Upper lobe of right lung (tissue), 1 donor: ENCODE measurements around the gene MAP3K6. TPM values are rescaled to one million over a fixed set of nuclear protein-coding genes. Genes with fewer than 3 reads are reported as not detected.

Source experiments
- ATAC-seq: fragments of 200-7000 bp; cut with Tn5 transposase; one replicate; pipeline ENCODE4 v1.9.1; 2020; ENCODE audit warnings: mild to moderate bottlenecking, moderate library complexity
- DNase-seq: peaks from one replicate; pipeline ENCODE4 v3.0.0-alpha.2; 2020
- H3K27ac ChIP-seq: fragments of 200-600 bp; one replicate; pipeline ENCODE4 v1.8.0; 2022
- H3K27me3 ChIP-seq: fragments of 200-600 bp; one replicate; pipeline ENCODE4 v1.8.0; 2022; ENCODE audit warnings: mild to moderate bottlenecking
- H3K36me3 ChIP-seq: fragments of 200-600 bp; one replicate; pipeline ENCODE4 v1.8.0; 2022
- H3K4me1 ChIP-seq: fragments of 200-600 bp; one replicate; pipeline ENCODE4 v1.8.0; 2022
- H3K4me3 ChIP-seq: fragments of 200-600 bp; one replicate; pipeline ENCODE4 v1.8.0; 2022; ENCODE audit warnings: mild to moderate bottlenecking
- H3K9me3 ChIP-seq: fragments of 200-600 bp; one replicate; pipeline ENCODE4 v1.8.0; 2022
- intact Hi-C: fragments of 100-400 bp; cut with DNase I; formaldehyde crosslinking; loops from one replicate; pipeline ENCODE4 v1.11.0; 2022
- total RNA-seq: library from RNA; stranded (reverse); fragmentation: NEBNext Ultra II Directional; extraction: Animal tissue kit (Norgen Biotek cat#: 25700); gene quantifications from one replicate; pipeline ENCODE4 v1.2.1, GENCODE V29; 2021
- TF ChIP-seq, protein P1 (sequence below): fragments of 200-600 bp; IDR thresholded peaks from one replicate; pipeline ENCODE4 v1.8.0; 2022; ENCODE audit warnings: antibody characterized with exemption
- donor health status: DM: no; HTN: yes; CAD: no; lungs with severe emphysema.

MAP3K6 gene
- total RNA-seq, 1 donor from 2014 or later = 144 TPM

DNA sequence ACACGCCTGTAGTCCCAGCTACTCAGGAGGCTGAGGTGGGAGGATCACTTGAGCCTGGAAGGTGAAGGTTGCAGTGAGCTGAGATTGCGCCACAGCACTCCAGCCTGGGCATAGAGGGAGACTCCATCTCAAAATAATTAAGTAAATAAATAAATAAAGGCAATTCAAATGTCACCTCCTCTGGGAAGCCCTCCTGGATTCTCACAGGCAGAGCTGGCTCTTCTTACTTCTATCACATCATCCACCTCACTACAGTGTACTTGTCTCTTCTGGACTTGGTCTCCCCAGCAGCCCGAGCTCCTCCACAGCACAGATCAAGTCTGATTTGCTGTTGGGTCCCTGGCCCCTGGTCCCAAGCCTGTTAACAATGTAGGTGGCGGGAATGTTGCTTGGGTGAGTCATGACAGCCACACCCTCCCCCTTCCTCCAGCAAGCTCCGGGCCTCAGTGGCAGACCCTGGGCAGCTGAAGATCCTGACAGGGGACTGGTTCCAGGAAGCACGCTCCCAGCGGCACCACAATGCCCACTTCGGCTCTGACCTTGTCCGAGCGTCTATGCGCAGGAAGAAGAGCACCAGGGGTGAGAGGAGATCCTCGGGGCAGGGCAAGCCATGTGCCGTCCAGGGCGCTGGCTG lies 19.7 kb downstream of the MAP3K6 start:
- intact Hi-C loops = no loop called here

DNA sequence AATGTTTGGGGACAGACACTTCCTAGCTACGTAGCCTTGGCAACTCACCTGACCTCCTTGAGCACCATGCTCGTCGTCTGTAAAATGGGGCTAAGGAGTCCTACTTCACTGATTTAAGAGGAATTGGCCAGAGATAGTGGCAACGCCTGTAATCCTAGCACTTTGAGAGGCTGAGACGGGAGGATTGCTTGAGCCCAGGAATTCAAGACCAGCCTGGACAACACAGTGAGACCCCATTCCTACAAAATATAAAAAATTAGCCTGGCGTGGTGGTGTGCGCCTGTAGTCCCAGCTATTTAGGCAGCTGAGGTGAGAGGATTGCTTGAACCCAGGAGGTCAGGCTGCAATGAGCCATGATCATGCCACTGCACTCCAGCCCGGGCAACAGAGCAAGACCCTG lies 20.4 kb downstream of the MAP3K6 start:
- H3K27ac ChIP-seq = no peak overlapping the region
- no peak for ATAC-seq
- intact Hi-C loops = no loop called here

More for the DNA sequence above, 19.7 kb downstream of the MAP3K6 start:
- DNase-seq (no peak), ATAC-seq (no peak)
- Histone ChIP-seq H3K27me3 (no peaks in the 10 kb centered on the region), H3K4me1 (peaks cover 20% of the 10 kb centered on the region), H3K9me3 (no peaks in the 10 kb centered on the region), H3K36me3 (no peaks in the 10 kb centered on the region), H3K27ac (no peak overlapping the region), H3K4me3 (no peak overlapping the region)
- TF ChIP-seq, protein P1, sequence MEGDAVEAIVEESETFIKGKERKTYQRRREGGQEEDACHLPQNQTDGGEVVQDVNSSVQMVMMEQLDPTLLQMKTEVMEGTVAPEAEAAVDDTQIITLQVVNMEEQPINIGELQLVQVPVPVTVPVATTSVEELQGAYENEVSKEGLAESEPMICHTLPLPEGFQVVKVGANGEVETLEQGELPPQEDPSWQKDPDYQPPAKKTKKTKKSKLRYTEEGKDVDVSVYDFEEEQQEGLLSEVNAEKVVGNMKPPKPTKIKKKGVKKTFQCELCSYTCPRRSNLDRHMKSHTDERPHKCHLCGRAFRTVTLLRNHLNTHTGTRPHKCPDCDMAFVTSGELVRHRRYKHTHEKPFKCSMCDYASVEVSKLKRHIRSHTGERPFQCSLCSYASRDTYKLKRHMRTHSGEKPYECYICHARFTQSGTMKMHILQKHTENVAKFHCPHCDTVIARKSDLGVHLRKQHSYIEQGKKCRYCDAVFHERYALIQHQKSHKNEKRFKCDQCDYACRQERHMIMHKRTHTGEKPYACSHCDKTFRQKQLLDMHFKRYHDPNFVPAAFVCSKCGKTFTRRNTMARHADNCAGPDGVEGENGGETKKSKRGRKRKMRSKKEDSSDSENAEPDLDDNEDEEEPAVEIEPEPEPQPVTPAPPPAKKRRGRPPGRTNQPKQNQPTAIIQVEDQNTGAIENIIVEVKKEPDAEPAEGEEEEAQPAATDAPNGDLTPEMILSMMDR = no peak

DNA sequence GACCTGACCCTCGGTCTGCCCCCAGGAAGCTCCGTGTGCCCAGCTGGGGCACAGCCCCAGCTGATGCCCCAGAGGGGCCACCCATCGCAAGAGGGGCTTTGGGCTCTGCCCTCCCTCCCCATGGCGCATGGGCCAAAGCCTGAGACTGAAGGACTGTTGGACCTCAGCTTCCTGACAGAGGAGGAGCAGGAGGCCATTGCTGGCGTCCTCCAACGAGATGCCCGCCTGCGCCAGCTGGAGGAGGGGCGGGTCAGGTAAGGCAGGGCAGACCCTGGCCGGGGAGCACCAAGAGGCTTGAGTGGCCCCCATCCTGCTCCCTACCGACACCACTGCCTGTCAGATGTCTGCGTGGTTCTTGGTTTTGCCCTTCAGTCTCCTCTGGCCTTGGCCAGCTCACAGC lies 21.5 kb downstream of the MAP3K6 start:
- peaks cover 11% of the 10 kb centered on the region for H3K4me1 ChIP-seq
- DNase-seq = no peak

More for the DNA sequence above, 20.4 kb downstream of the MAP3K6 start:
- TF ChIP-seq, protein P1 = no peak
- H3K27me3 ChIP-seq = no peaks in the 10 kb centered on the region
- peaks cover 21% of the 10 kb centered on the region for H3K4me1 ChIP-seq
- no peak overlapping the region for H3K4me3 ChIP-seq
- H3K9me3 ChIP-seq = no peaks in the 10 kb centered on the region
- no peak for DNase-seq
- no peaks in the 10 kb centered on the region for H3K36me3 ChIP-seq

DNA sequence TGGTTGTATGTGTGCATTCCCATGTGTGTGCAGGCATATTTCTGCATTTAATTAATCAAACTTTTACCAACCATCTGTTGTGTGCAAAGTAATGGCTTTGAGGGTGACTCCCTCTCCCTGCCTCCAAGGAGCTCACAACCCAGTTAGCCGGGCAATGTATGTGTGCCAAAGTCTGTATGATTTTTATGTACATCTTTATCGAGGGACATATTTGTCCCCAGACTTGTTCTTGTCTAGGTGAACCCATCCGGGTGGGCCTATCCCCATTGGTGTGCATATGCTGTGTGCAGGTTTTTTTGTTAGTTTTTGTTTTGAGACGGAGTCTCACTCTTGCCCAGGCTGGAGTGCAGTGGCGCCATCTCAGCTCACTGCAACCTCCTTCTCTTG lies 23.1 kb downstream of the MAP3K6 start:
- peak overlapping the region; percentile 82 for H3K27ac ChIP-seq
- peaks cover 8% of the 10 kb centered on the region for H3K4me1 ChIP-seq
- no peaks in the 10 kb centered on the region for H3K27me3 ChIP-seq
- H3K36me3 ChIP-seq = no peaks in the 10 kb centered on the region
- TF ChIP-seq, protein P1 = no peak
- peak overlapping the region; percentile 62 for H3K4me3 ChIP-seq
- intact Hi-C loops = no loop called here
- no peak for DNase-seq
- no peaks in the 10 kb centered on the region for H3K9me3 ChIP-seq
- no peak for ATAC-seq

More for the DNA sequence above, 21.5 kb downstream of the MAP3K6 start:
- no peaks in the 10 kb centered on the region for H3K9me3 ChIP-seq
- TF ChIP-seq, protein P1 = no peak
- H3K27me3 ChIP-seq = no peaks in the 10 kb centered on the region
- no peak overlapping the region for H3K27ac ChIP-seq
- intact Hi-C loops = no loop called here
- ATAC-seq = no peak
- no peak overlapping the region for H3K4me3 ChIP-seq
- no peaks in the 10 kb centered on the region for H3K36me3 ChIP-seq

DNA sequence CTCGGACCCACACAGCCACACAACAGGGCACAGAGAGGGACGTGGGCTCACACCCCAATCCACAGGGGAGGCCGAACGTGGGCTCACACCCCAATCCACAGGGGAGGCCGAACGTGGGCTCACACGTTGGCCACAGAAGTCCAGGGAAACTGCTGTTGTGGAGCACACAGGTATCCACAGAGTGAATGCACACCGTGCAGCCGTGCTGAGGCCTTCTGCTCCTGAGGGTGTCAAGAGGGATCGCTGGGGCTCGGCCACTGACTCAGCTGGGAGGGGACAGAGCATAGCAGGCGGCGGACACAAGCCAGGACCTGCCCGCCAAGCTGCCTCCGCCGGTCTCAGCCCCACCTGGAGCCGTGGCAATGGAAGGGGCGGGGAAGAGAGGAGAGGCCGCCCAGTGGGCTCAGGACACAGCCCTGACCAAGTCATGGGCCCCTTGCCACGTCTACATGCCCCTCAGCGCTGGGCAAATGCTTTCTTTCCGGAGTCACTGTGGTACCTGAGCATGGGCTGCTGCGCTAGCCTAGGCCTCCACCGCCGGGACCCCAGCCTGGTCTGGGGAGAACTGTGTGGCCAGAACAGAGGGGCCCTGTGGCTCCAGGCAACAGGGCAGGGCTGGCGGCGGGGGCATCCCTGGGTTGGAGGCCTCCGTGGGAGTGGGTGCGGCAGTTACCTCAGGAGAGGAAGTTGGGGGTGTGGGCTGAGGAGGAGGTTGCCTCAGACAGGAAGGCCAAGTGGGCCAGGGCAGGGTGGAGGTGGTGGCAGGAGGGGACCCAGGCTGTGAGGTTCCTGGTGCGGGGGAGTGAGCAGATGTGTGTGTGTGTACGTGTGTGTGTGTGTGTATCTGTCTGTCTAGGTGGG lies 23.8 kb downstream of the MAP3K6 start:
- Histone ChIP-seq H3K4me3 (peak overlapping the region; percentile 62), H3K9me3 (no peaks in the 10 kb centered on the region), H3K27me3 (no peaks in the 10 kb centered on the region), H3K27ac (peak overlapping the region; percentile 82), H3K4me1 (peaks cover 8% of the 10 kb centered on the region), H3K36me3 (no peaks in the 10 kb centered on the region)
- DNase-seq (peak; percentile 85), ATAC-seq (peak; percentile 73)
- TF ChIP-seq, protein P1 = no peak
- intact Hi-C loops = no loop called here
